GM08714 (cell line): ENCODE results near the gene RAB6A.
"Not testable (repeated sequence)": the region's sequence is repeated elsewhere in the genome, so short reads cannot be mapped to it uniquely, and the experiment has no call there.

Experiments
- H3K4me3 ChIP-seq: fragments of 200-500 bp; sonication (Bioruptor generic); 2 replicates; pipeline ENCODE4 v1.5.1; 2014; ENCODE audit warnings: mild to moderate bottlenecking, low read length, inconsistent platforms
- ZNF274 ChIP-seq: IDR thresholded peaks from 2 replicates; pipeline ENCODE4 v1.6.1; 2012; ENCODE audit warnings: mild to moderate bottlenecking, low read depth, low read length

The RAB6A gene

DNA sequence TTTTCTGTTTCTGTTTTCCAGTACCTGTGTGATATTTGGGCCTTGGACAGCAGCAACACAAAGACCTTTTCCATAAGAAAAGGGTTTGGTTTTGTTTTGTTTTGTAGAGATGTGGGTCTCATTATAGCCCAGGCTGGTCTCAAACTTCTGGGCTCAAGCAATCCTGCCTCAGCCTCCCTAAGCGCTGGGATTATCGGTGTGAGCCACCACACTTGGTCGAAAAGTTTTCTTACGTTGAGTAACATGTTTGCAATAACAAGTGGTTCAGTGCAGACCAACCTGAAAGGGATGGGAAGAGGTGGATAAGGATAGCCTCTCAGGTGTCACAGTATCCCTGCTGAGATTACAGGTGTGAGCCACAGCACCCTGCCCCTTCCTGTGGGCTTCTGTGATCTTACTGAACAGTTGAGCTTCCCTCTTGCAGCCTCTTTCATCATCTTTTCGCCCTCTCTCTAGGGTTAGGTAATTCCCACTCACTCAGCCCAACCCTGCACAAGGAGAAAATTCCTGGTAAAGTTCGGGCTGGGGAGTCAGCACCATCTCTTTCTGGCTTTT is 23.3 kb upstream of the RAB6A start:
- no peak for TF ChIP-seq ZNF274
- H3K4me3 ChIP-seq: no peak overlapping the region

GRCh38 chr11:73783483-73784020 is 22.7 kb upstream of the RAB6A start:
- H3K4me3 ChIP-seq: no peak overlapping the region
- no peak for TF ChIP-seq ZNF274

GRCh38 chr11:73781303-73781702 is 20.4 kb upstream of the RAB6A start:
- no peak overlapping the region for H3K4me3 ChIP-seq
- TF ChIP-seq ZNF274: no peak

DNA sequence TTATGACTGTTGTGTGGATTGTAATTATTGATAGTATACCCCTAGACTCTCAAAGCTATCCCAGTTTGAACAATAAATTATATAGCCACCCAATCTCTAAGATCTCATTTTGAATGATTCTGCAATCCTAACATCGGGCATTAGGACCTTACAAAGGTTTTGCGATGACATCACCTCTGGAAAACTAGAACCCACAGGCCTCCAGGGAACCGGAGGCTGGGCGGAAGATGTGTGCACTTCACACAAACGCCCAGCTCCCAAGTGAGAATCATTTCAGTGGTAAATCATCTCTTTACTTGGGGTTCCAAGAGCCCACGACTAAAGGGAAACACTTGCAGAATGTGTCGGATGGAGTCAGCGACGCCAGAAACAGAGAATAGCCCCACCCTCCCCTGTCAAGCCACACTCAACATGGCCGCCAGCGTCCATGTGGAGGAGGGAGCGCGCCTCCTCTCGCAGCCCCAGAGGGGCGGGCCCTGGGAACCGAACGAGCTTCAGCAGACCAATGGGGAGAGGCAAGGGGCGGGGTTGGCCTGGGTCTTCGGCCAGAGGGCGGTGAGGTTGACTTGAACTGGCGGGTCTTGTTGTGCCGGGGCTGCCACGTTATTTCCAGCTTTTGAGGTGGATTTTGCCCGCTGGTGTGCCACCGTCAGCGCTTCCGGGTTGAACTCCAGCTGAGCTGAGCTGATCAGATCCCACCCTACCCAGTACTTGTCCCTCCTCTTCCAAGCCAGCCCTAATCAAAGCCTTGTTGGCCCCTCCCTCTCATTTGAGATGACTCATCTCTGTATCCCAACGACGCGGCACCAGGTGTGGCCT is 18.4 kb upstream of the RAB6A start:
- H3K4me3 ChIP-seq: peak overlapping the region; percentile 72
- TF ChIP-seq ZNF274: no peak

DNA sequence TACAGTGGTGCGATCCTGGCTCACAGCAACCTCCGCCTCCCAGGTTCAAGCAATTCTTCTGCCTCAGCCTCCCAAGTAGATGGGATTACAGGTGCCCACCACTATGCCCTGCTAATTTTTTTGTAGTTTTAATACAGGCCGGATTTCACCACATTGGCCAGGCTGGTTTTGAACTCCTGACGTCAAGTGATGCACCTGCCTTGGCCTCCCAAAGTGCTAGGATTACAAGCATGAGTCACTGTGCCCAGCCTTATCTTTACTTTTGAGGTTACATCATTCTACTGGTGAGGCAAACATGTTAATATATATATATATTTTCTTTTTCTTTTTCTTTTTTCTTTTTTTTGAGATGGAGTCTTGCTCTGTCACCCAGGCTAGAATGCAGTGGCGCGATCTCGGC is 9.9 kb upstream of the RAB6A start:
- H3K4me3 ChIP-seq: not testable (repeated sequence)

GRCh38 chr11:73766763-73767162 is 5.9 kb upstream of the RAB6A start:
- H3K4me3 ChIP-seq: no peak overlapping the region
- no peak for TF ChIP-seq ZNF274

GRCh38 chr11:73762732-73763131 is 1.9 kb upstream of the RAB6A start:
- TF ChIP-seq ZNF274: no peak
- no peak overlapping the region for H3K4me3 ChIP-seq

GRCh38 chr11:73761403-73761945 is 600 bp upstream of the RAB6A start:
- no peak for TF ChIP-seq ZNF274
- H3K4me3 ChIP-seq: peak overlapping the region; percentile 61; the same call in 1 of the 2 replicates

- H3K4me3 ChIP-seq: peak overlapping the region; percentile 91
- TF ChIP-seq ZNF274: no peak
These were observed 667 bp downstream of the RAB6A start for GRCh38 chr11:73760135-73760678.

DNA sequence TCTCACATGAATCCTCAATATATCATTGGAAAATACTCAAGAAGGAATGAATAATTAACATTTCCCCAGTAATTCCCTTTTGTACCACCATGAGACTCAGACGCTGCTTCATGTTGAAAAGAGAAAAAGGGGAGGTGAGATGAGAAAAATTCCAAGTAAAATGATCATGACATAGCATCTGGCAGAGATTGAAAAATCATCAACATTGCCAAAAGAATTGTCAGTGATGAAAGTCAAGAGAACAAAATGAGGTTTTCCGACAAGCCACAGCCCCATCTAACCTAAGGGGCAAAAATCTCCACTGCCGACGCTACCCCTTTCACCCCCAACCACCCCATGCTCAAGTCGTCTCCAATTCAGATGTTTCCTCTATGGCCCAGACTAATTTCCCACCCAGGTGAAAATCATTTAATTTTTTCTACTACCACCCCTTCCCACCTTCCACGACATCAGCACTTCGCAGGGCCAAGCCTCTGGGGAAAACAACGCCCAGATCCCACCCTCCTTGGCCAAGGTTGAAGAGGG is 1.2 kb downstream of the RAB6A start:
- TF ChIP-seq ZNF274: no peak
- H3K4me3 ChIP-seq: peak overlapping the region; percentile 91

GRCh38 chr11:73758451-73758850 is 2.4 kb downstream of the RAB6A start:
- H3K4me3 ChIP-seq: no peak overlapping the region; the same call in 1 of the 2 replicates
- TF ChIP-seq ZNF274: no peak

GRCh38 chr11:73757598-73757997 is 3.3 kb downstream of the RAB6A start:
- no peak overlapping the region for H3K4me3 ChIP-seq
- no peak for TF ChIP-seq ZNF274

- TF ChIP-seq ZNF274: no peak
- H3K4me3 ChIP-seq: no peak overlapping the region
These were observed 5.2 kb downstream of the RAB6A start for GRCh38 chr11:73755670-73756069.

GRCh38 chr11:73753938-73754337 is 6.9 kb downstream of the RAB6A start:
- no peak overlapping the region for H3K4me3 ChIP-seq
- TF ChIP-seq ZNF274: no peak
